Measurements from ENCODE around the gene VTI1A.

- no peak for TF ChIP-seq CTCF (IDR thresholded peaks at IDR 0.05)
- no peak for TF ChIP-seq REST (IDR thresholded peaks at IDR 0.05; ENCODE audit: low read depth, low read length)
- TF ChIP-seq GABPA (IDR thresholded peaks at IDR 0.05; ENCODE audit: low read depth), result no peak
- TF ChIP-seq POLR2AphosphoS5 (IDR thresholded peaks at IDR 0.05; ENCODE audit: low read depth, low read length), result no peak
- TF ChIP-seq MEF2A (IDR thresholded peaks at IDR 0.05; ENCODE audit: borderline replicate concordance, low read depth), result no peak
These were observed 391.9 kb downstream of the VTI1A start for GRCh38 chr10:112838784-112839481.
